Activated naive CD8-positive, alpha-beta T cell treated with anti-CD3 and anti-CD28 coated beads, Interleukin-2, amount 10 ng/mL, durations not matched to agents 7 days and 5 days (primary cell): ENCODE measurements around the gene LCE1E. TPM values are rescaled to one million over a fixed set of nuclear protein-coding genes. Genes with fewer than 3 reads are reported as not detected.

ENCODE experiments used
- ATAC-seq: fragments of 150-1000 bp; cut with Tn5 transposase; one replicate; pipeline ENCODE4 v1.10.0; 2021; ENCODE audit warnings: low read depth, moderate library complexity
- POLR2A ChIA-PET: fragments of 350-600 bp; sonication (Branson Sonifier 250); formaldehyde crosslinking; loops from one replicate; lab custom pipeline; 2021; ENCODE audit warnings: antibody characterized with exemption; lab: Charles Lee
- DNase-seq: peaks from one replicate; pipeline ENCODE4 v3.0.0; 2021
- H3K27ac Mint-ChIP-seq: one replicate; pipeline ENCODE4 v1.8.0; 2022; ENCODE audit warnings: mild to moderate bottlenecking, mixed read lengths
- H3K27me3 Mint-ChIP-seq: one replicate; pipeline ENCODE4 v1.8.0; 2022; ENCODE audit warnings: mild to moderate bottlenecking, moderate library complexity, mixed read lengths
- H3K36me3 Mint-ChIP-seq: one replicate; pipeline ENCODE4 v1.8.0; 2021; ENCODE audit warnings: mild to moderate bottlenecking, mixed read lengths
- H3K4me1 Mint-ChIP-seq: one replicate; pipeline ENCODE4 v1.8.0; 2021; ENCODE audit warnings: mixed read lengths
- H3K4me3 Mint-ChIP-seq: one replicate; pipeline ENCODE4 v1.8.0; 2022; ENCODE audit warnings: mild to moderate bottlenecking, moderate library complexity, mixed read lengths
- H3K9me3 Mint-ChIP-seq: one replicate; pipeline ENCODE4 v1.8.0; 2021; ENCODE audit warnings: mixed read lengths
- total RNA-seq, 2 experiments: library from RNA; stranded (reverse); gene quantifications; one replicate each; pipeline ENCODE4 v1.2.3, GENCODE V29; 2021

LCE1E gene
- total RNA-seq, 2 experiments from 2014 or later, result not detected

DNA sequence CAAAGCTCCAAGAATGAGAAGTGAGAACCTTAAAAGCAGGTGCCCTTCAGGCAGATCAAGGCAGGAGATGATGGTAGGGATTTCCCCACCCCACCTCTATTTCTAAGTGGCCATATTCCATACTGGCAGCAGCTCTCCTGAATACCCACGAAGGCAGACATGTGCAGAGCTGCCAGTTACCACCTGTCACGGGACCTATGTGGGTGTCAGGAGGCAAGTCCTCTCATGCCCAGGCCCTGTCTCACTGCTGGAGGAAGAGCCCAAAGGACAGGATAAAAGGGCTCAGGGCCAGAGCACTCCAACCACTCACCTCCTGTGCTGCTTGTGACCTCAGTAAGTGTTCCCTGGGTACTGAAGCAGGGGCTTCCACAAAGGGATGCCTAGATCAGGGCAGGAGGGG lies 25.0 kb downstream of the LCE1E start:
- POLR2A ChIA-PET, result no interaction called here
- no peaks in the 10 kb centered on the region for H3K36me3 Mint-ChIP-seq
- ATAC-seq (no peak), DNase-seq (no peak)
- no peak overlapping the region for H3K27ac Mint-ChIP-seq
- no peak overlapping the region for H3K4me3 Mint-ChIP-seq
- no peaks in the 10 kb centered on the region for H3K9me3 Mint-ChIP-seq
- H3K27me3 Mint-ChIP-seq, result peaks cover 13% of the 10 kb centered on the region
- H3K4me1 Mint-ChIP-seq, result no peaks in the 10 kb centered on the region

DNA sequence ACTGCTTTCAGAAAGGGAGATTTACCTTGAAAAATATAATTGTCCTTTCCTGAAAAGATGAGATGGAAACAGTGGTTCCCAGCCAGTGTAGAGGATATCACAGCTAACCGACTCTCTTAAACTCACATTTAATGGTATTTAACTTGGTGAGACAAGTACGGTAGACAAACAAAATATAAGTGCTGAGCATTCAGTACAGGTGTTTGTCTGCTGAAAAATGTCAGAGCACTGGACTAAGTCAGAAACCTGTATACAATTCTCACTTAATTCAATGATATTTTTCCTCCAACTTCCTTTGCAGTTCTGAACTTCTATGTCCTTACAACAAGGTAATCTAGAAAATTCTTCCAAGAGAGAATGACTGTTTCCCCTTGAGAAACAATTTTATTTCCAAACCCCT lies 25.6 kb downstream of the LCE1E start, which contains the start of gene LCE1B:
Gene LCE1B, plus strand, starts transcription at position 301 of the 400 bp plus-strand sequence. CDS start 476 bp downstream, outside the sequence.
- Mint-ChIP-seq H3K4me1 (no peaks in the 10 kb centered on the region), H3K27ac (no peak within 1 kb of the TSS), H3K36me3 (no peaks in the 10 kb centered on the region), H3K4me3 (no peak within 1 kb of the TSS), H3K9me3 (no peaks in the 10 kb centered on the region), H3K27me3 (peaks cover 13% of the 10 kb centered on the region)
- ATAC-seq (no peak), DNase-seq (no peak)
- POLR2A ChIA-PET, result no interaction called here

DNA sequence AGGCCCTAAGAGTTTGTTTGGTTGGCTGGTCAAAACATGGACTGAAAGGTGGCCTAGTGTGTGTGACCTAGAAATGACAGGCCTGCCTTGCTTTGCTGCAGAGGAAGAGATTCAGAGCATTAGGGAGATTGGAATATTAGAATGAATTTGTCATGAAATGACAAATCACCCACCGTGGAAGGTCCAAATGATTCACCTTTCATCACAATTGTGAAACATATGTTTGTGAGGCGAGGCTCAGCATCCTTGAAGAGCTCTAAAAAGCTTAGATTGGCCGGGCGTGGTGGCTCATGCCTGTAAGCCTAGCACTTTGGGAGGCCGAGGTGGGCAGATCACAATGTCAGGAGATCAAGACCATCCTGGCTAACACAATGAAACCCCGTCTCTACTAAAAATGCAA lies 31.3 kb downstream of the LCE1E start:
- Mint-ChIP-seq H3K4me1 (no peaks in the 10 kb centered on the region), H3K27ac (no peak overlapping the region), H3K4me3 (no peak overlapping the region), H3K27me3 (no peaks in the 10 kb centered on the region), H3K9me3 (no peaks in the 10 kb centered on the region), H3K36me3 (no peaks in the 10 kb centered on the region)
- ATAC-seq (no peak), DNase-seq (no peak)
- POLR2A ChIA-PET, result no interaction called here

DNA sequence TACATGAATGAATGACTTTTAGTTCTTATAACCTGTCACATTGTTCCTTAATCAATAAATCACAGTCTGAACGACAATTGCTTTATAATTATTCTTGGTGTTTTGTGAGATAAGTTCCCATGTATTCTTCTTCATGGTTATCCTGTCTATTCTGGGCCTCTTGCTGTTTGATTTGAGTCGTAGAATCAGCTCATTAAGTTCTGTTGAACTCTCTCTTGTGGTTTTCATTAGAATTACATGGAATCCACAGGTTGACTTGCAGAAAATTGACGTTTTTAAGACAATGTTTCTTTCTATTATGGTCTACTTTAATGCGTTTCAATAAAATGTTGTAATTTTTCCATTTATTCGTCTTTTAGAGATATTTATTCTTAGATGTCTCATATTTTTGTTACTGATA lies 37.2 kb downstream of the LCE1E start:
- Mint-ChIP-seq H3K9me3 (no peaks in the 10 kb centered on the region), H3K4me3 (no peak overlapping the region), H3K27ac (no peak overlapping the region), H3K27me3 (no peaks in the 10 kb centered on the region), H3K4me1 (no peaks in the 10 kb centered on the region), H3K36me3 (no peaks in the 10 kb centered on the region)
- ATAC-seq, result no peak
- POLR2A ChIA-PET, result no interaction called here
- DNase-seq, result no peak

DNA sequence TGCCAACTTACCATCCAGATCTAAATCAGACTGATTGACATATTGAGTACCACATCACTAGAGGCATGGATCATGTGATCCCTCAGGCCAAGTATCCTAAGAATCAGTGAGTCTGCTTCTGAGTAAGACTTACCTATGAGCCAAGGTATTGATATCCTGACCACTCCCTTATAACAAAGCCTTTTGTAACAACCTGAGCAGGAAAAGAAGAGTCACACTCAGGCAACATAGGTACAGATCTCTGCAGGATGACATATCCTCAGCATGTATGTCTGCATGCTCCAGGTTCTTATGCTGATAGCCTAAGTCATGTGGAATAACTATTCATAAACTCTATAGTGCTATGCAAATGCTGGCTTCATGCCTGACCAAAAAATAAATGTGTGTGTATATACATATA lies 38.9 kb downstream of the LCE1E start:
- POLR2A ChIA-PET, result no interaction called here
- H3K27ac Mint-ChIP-seq, result no peak overlapping the region
- H3K27me3 Mint-ChIP-seq, result peaks cover 2% of the 10 kb centered on the region

DNA sequence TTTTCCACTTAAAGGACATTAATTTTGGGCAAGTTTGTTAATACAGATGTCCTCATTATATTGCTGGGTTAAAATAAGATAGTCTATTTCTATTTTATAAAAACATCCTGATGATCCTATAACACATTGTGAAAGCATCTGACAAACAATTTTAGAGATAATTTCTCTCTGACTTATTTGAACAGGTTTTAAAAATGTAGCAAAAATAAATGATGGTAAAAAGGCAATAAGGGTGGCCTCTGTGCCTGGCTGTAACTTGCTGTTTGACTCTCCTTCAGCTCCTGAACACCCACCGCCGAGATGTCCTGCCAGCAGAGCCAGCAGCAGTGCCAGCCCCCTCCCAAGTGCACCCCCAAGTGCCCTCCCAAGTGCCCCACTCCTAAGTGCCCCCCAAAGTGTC lies 41.1 kb downstream of the LCE1E start, which contains the start of gene LCE1A:
Gene LCE1A, plus strand, starts transcription at position 301 of the 400 bp plus-strand sequence. Its CDS starts 0 bp downstream, at position 301.
- POLR2A ChIA-PET, result no interaction called here
- ATAC-seq (no peak), DNase-seq (no peak)
- no peaks in the 10 kb centered on the region for H3K36me3 Mint-ChIP-seq
- no peak within 1 kb of the TSS for H3K27ac Mint-ChIP-seq
- no peaks in the 10 kb centered on the region for H3K4me1 Mint-ChIP-seq
- H3K27me3 Mint-ChIP-seq, result peaks cover 2% of the 10 kb centered on the region
- H3K9me3 Mint-ChIP-seq, result no peaks in the 10 kb centered on the region
- no peak within 1 kb of the TSS for H3K4me3 Mint-ChIP-seq

More for the DNA sequence above, 38.9 kb downstream of the LCE1E start:
- ATAC-seq, result no peak
- H3K4me1 Mint-ChIP-seq, result no peaks in the 10 kb centered on the region
- H3K36me3 Mint-ChIP-seq, result no peaks in the 10 kb centered on the region
- H3K9me3 Mint-ChIP-seq, result no peaks in the 10 kb centered on the region
- no peak for DNase-seq
- no peak overlapping the region for H3K4me3 Mint-ChIP-seq

DNA sequence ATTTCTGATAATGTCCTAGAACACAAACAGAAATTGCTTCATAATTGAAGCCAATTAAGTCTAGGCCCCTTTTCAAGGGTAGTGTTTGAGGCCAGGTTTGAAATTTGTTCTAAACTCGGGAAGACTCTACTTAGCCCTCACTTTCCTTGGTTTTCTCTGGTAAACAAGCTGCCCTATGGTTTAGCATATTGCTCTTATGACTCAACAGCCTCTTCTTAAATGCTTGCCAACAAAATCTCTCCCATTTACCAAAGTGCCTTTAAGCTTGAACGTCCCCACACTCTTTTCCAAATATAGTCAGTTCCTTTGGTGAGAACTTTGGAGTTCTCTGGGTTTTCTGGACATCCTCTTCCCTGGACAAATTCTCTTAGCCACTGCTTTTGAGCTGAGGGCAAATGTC lies 50.8 kb downstream of the LCE1E start:
- DNase-seq (no peak), ATAC-seq (no peak)
- Mint-ChIP-seq H3K27me3 (peaks cover 3% of the 10 kb centered on the region), H3K4me3 (no peak overlapping the region), H3K9me3 (no peaks in the 10 kb centered on the region), H3K4me1 (no peaks in the 10 kb centered on the region), H3K36me3 (no peaks in the 10 kb centered on the region), H3K27ac (no peak overlapping the region)
- POLR2A ChIA-PET, result no interaction called here

Other genes with a start within 250 kb of the LCE1E start
- not detected for gene LCE3E, start 219.5 kb upstream of the LCE1E start, total RNA-seq
- gene LCE3D, start 205.7 kb upstream of the LCE1E start, total RNA-seq, result not detected
- gene LCE3C, start 186.0 kb upstream of the LCE1E start, total RNA-seq, result not detected
- not detected for gene LCE3B, start 172.4 kb upstream of the LCE1E start, total RNA-seq
- gene LCE3A, start 163.2 kb upstream of the LCE1E start, total RNA-seq, result not detected
- not detected for gene LCE2D, start 122.9 kb upstream of the LCE1E start, total RNA-seq
- not detected for gene LCE2C, start 111.0 kb upstream of the LCE1E start, total RNA-seq
- not detected for gene LCE2B, start 100.1 kb upstream of the LCE1E start, total RNA-seq
- not detected for gene LCE2A, start 87.9 kb upstream of the LCE1E start, total RNA-seq
- not detected for gene LCE4A, start 78.1 kb upstream of the LCE1E start, total RNA-seq
- not detected for gene KPRP, start 28.2 kb upstream of the LCE1E start, total RNA-seq
- not detected for gene LCE1F, start 11.1 kb upstream of the LCE1E start, total RNA-seq
- not detected for gene LCE1D, start 10.5 kb downstream of the LCE1E start, total RNA-seq
- not detected for gene LCE1C, start 20.4 kb downstream of the LCE1E start, total RNA-seq
- not detected for gene LCE1B, start 25.7 kb downstream of the LCE1E start, total RNA-seq
- not detected for gene LCE1A, start 41.2 kb downstream of the LCE1E start, total RNA-seq
- not detected for gene LCE6A, start 56.6 kb downstream of the LCE1E start, total RNA-seq
- gene LCE7A, start 73.7 kb downstream of the LCE1E start, total RNA-seq, result not detected
- gene SMCP, start 92.1 kb downstream of the LCE1E start, total RNA-seq, result not detected
- gene IVL, start 122.3 kb downstream of the LCE1E start, total RNA-seq, result not detected
- not detected for gene SPRR5, start 160.9 kb downstream of the LCE1E start, total RNA-seq
- not detected for gene SPRR4, start 184.4 kb downstream of the LCE1E start, total RNA-seq
- gene SPRR1A, start 197.8 kb downstream of the LCE1E start, total RNA-seq, result not detected
- not detected for gene SPRR3, start 215.5 kb downstream of the LCE1E start, total RNA-seq
- gene SPRR1B, start 244.9 kb downstream of the LCE1E start, total RNA-seq, result not detected